Cerebellar cortex (tissue), 1 donor: Measurements from ENCODE around the gene ITPRIPL2.

Source experiments
- DNase-seq: peaks from one replicate; pipeline ENCODE4 v3.0.0-alpha.2; 2015; ENCODE audit warnings: low spot score

The ITPRIPL2 gene

GRCh38 chr16:19093631-19094541 is 19.9 kb upstream of the ITPRIPL2 start:
- no peak for DNase-seq

- DNase-seq, result no peak
Observed at GRCh38 chr16:19094542-19095365, 19.0 kb upstream of the ITPRIPL2 start.

- no peak for DNase-seq
Observed at GRCh38 chr16:19095654-19096053, 18.1 kb upstream of the ITPRIPL2 start.

- DNase-seq, result no peak
Observed at GRCh38 chr16:19098173-19098572, 15.6 kb upstream of the ITPRIPL2 start.

- no peak for DNase-seq
Observed at GRCh38 chr16:19102187-19102872, 11.4 kb upstream of the ITPRIPL2 start.

GRCh38 chr16:19104607-19105006 is 9.2 kb upstream of the ITPRIPL2 start:
- DNase-seq, result no peak

GRCh38 chr16:19105131-19105530 is 8.6 kb upstream of the ITPRIPL2 start:
- DNase-seq, result no peak

- DNase-seq, result no peak
Observed at GRCh38 chr16:19105891-19106624, 7.7 kb upstream of the ITPRIPL2 start.

GRCh38 chr16:19106625-19107020 is 7.1 kb upstream of the ITPRIPL2 start:
- DNase-seq, result no peak

GRCh38 chr16:19108409-19109287 is 5.1 kb upstream of the ITPRIPL2 start:
- no peak for DNase-seq

- DNase-seq, result no peak
Observed at GRCh38 chr16:19109288-19109664, 4.5 kb upstream of the ITPRIPL2 start.

- no peak for DNase-seq
Observed at GRCh38 chr16:19110537-19111360, 3.0 kb upstream of the ITPRIPL2 start.

GRCh38 chr16:19112099-19112407 is 1.7 kb upstream of the ITPRIPL2 start:
- DNase-seq, result no peak

GRCh38 chr16:19114359-19115147 is 789 bp downstream of the ITPRIPL2 start:
- peak; percentile 9 for DNase-seq

GRCh38 chr16:19115148-19116021 is 1.6 kb downstream of the ITPRIPL2 start:
- no peak for DNase-seq

- no peak for DNase-seq
Observed at GRCh38 chr16:19116711-19117449, 3.1 kb downstream of the ITPRIPL2 start.

GRCh38 chr16:19118938-19119431 is 5.2 kb downstream of the ITPRIPL2 start:
- no peak for DNase-seq
